ENCODE results near the gene CCNE1. TPM values are rescaled to one million over a fixed set of nuclear protein-coding genes. Genes with fewer than 3 reads are reported as not detected.

The CCNE1 gene
- total RNA-seq, 2 donors from 2014 or later, result not detected

DNA sequence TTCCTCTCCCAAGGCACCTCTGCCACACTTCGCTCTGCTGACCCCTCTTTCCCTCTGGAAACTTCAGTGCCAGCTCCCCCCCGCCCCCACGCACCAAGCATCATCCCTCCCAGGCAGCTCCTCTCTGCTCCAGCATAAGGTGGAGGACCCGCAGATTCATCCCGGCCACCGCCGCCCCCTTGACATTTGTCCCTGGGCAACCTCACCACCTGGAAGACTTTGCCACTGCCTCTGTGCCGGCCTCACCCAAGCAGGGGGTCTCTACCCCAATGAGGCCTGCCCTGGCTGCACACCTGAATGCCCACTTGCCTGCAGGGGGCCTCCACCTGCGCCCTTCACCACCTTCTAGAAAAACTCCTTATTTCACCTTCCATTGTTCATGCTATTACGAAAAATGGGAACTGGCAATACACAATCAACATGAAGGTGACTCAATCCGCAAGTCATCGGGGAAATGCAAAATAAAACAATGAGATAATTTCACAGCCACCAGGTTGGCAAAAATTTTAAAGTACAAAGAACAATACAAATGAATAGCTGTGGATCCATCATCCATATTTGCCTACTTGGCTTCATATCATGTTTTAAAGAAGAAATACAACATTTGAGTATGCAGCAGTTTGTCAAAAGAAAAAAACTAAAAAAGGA lies 21.9 kb downstream of the CCNE1 start:
- no peaks in the 10 kb centered on the region for H3K27me3 ChIP-seq
- WGBS, 2 donors, result 75 to 77% methylated on average over 12 of the region's 12 CpGs
- H3K4me1 ChIP-seq, result no peaks in the 10 kb centered on the region
- ATAC-seq (no peak), DNase-seq (no peak)
- no peak overlapping the region for H3K4me3 ChIP-seq
- no peak overlapping the region for H3K27ac ChIP-seq
- H3K9me3 ChIP-seq, result no peaks in the 10 kb centered on the region
- no peak for TF ChIP-seq POLR2A (IDR thresholded peaks at IDR 0.05)
- TF ChIP-seq, protein P1, sequence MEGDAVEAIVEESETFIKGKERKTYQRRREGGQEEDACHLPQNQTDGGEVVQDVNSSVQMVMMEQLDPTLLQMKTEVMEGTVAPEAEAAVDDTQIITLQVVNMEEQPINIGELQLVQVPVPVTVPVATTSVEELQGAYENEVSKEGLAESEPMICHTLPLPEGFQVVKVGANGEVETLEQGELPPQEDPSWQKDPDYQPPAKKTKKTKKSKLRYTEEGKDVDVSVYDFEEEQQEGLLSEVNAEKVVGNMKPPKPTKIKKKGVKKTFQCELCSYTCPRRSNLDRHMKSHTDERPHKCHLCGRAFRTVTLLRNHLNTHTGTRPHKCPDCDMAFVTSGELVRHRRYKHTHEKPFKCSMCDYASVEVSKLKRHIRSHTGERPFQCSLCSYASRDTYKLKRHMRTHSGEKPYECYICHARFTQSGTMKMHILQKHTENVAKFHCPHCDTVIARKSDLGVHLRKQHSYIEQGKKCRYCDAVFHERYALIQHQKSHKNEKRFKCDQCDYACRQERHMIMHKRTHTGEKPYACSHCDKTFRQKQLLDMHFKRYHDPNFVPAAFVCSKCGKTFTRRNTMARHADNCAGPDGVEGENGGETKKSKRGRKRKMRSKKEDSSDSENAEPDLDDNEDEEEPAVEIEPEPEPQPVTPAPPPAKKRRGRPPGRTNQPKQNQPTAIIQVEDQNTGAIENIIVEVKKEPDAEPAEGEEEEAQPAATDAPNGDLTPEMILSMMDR (IDR thresholded peaks at IDR 0.05), result no peak
- no peaks in the 10 kb centered on the region for H3K36me3 ChIP-seq (replicated peaks in 1 of 2; ENCODE audit: insufficient read depth in 1 of 2, low read depth in 2 of 2)
- intact Hi-C loops (cut with DNase I), result no loop called here

DNA sequence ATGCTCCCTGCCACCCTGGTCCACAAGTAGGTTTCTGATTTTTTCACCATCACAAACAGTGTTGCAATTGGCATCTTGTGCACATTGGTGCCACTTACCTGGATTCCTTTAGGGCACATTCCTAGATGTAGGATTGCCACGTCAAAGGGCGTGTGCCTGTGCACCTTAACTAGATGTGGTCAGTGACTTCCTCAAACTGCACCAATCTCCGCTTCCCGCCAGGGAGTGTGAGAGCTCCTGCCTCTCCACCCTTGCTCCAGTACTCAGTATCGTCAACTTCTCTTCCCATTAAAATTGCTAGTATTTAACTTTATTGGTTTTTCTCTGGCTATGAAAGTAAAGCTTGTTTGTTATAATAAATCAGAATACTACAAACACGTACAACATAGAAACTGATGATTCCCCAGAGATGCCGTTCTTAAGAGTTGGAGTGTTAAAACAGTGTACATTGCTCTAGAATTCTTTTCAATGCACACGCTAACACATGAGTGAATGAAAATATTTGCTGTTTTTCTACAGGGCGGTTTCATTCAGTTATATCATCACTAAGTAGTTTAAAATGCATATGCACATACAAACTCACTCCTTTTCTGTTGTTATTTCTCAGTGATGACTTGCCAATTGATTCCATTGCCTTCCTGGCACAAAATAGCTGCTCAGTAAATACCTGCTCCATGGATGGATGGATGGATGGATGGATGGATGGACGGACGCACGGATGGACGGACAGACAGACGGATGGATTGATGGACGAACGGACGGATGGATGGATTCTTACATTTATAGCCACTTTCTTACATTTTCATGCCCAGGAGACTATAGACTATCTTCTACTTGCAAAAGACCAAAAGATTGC lies 23.4 kb downstream of the CCNE1 start:
- H3K9me3 ChIP-seq, result no peaks in the 10 kb centered on the region
- ATAC-seq (no peak), DNase-seq (no peak)
- TF ChIP-seq, protein P1 (IDR thresholded peaks at IDR 0.05), result no peak
- TF ChIP-seq POLR2A (IDR thresholded peaks at IDR 0.05), result no peak
- no peaks in the 10 kb centered on the region for H3K27me3 ChIP-seq
- no peak overlapping the region for H3K4me3 ChIP-seq
- H3K4me1 ChIP-seq, result no peaks in the 10 kb centered on the region
- no peaks in the 10 kb centered on the region for H3K36me3 ChIP-seq (replicated peaks in 1 of 2; ENCODE audit: insufficient read depth in 1 of 2, low read depth in 2 of 2)
- intact Hi-C loops (cut with DNase I), result no loop called here
- H3K27ac ChIP-seq, result no peak overlapping the region
- WGBS, 2 donors, result 62 to 68% methylated on average over 17 of the region's 17 CpGs

DNA sequence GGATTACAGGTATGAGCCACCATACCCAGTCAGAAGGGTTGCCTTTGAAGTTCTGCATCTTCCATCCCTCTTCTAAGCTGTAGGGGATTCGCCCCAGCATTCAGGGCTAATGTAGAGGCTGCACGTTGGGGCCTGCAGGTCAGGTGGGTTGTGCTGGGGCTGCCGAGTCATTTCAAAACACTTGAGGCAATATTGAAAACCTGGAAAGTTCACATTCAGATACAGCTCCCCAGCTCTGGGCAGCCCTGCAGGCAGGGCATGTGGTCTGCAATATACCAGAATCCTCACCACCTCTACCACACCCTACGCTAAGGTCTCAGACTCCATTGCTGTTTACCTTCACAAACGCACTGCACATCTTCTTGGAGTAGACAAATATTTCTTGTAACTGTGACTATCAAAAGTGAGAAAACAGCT lies 24.6 kb downstream of the CCNE1 start:
- DNase-seq (no peak), ATAC-seq (no peak)
- intact Hi-C loops (cut with DNase I), result no loop called here
- no peaks in the 10 kb centered on the region for H3K27me3 ChIP-seq
- 77% methylated on average over 3 to 5 of the region's 5 CpGs for WGBS, 2 donors
- TF ChIP-seq POLR2A (IDR thresholded peaks at IDR 0.05), result no peak
- TF ChIP-seq, protein P1 (IDR thresholded peaks at IDR 0.05), result no peak
- no peaks in the 10 kb centered on the region for H3K9me3 ChIP-seq
- no peaks in the 10 kb centered on the region for H3K4me1 ChIP-seq
- no peaks in the 10 kb centered on the region for H3K36me3 ChIP-seq (replicated peaks in 1 of 2; ENCODE audit: insufficient read depth in 1 of 2, low read depth in 2 of 2)
- no peak overlapping the region for H3K27ac ChIP-seq
- no peak overlapping the region for H3K4me3 ChIP-seq

DNA sequence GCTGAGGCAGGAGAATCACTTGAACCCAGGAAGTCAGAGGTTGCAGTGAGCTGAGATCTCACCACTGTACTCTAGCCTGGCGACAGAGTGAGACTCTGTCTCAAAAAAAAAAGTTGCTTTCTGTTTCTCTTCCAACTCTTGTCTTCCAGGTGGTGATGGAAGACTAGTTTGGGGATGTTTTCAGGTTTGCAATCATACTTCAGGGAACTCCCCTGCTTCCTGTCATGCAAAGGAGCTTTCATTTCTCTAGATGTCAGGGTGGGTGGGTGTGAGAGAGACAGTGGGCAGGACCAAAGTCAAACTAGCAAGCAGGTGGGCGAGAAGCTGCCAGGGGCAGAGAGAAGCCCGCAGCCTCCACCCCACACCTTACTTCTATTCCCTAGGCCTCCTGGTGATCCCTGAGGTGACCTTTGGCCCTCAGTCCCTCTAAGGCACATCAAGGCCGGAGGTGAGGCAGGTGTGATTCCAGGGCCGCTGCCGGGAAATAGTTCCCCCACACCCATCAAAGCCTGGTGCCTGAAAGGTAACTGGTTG lies 25.7 kb downstream of the CCNE1 start:
- DNase-seq (no peak), ATAC-seq (no peak)
- intact Hi-C loops (cut with DNase I), result no loop called here
- TF ChIP-seq, protein P1 (IDR thresholded peaks at IDR 0.05), result no peak
- no peak for TF ChIP-seq POLR2A (IDR thresholded peaks at IDR 0.05)
- Histone ChIP-seq H3K27me3 (no peaks in the 10 kb centered on the region), H3K27ac (no peak overlapping the region), H3K9me3 (no peaks in the 10 kb centered on the region), H3K4me3 (no peak overlapping the region), H3K4me1 (no peaks in the 10 kb centered on the region), H3K36me3 (replicated peaks in 1 of 2; ENCODE audit: insufficient read depth in 1 of 2, low read depth in 2 of 2) (no peaks in the 10 kb centered on the region)
- WGBS, 2 donors, result 48 to 56% methylated on average over 2 to 6 of the region's 6 CpGs
